GM18505 (cell line): ENCODE measurements around the gene PPP2R2B.

Experiments
- ATAC-seq: cut with Tn5 transposase; IDR thresholded peaks from one replicate; pipeline ENCODE4 v1.9.1; 2021; ENCODE audit not compliant: unreplicated experiment
- POLR2A ChIP-seq: IDR thresholded peaks from 4 replicates; pipeline ENCODE4 v1.6.1; 2011; ENCODE audit warnings: borderline replicate concordance; ENCODE audit not compliant: insufficient read depth, insufficient read length; ENCODE audit errors: extremely low read depth

The PPP2R2B gene

DNA sequence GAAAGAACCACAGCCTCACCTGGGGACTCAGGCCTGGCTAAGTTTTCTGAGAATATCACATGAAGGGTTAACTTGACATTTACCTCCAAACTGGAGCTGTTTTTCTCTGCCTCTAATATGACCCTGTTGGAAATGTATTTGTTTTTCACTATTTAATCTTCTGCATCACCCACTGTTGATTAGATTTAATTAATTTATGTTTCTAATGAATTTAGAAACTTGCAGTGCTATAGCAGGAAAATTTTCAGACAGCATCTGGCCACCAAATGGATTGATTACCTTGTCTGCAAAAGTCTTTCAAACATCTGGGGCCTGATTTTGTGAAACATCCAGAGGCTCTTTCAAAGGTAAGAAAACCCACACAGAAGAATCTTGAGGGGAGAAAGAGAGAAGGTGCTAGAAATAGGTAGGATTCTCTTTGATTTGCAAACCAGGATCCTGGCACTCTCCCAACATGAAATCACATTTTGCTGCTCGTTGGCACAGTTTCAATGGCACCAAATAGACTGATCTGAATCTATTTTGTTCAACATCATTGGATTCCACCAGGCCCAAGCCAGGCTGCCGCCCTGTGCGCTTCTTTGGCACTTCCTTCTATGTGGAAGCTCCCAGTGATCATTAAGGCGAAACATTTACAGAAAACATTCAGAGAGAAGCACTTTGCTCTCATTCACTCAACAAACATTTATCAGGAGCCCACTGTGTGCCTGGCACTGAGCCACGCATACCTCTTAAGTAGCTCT is 157.3 kb downstream of the PPP2R2B start:
- TF ChIP-seq POLR2A = no peak
- no peak for ATAC-seq

DNA sequence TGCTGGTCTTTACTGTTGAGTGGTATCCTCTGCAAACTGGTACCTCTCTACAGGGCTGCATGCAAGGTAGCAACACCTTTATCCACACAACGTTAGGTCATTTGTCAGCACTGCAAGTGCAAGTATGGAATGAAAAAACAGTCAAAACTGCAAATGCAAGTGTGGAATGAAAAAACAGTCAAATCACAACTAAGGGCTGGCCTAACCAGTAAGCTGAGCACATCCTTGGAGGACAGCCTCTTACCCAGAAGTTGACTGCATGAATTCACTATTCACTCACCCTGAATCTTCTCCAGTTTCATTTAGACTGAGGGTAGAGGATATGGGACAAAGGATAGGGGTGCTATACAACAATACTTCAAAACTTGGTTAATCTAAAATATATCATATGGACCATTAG is 158.4 kb downstream of the PPP2R2B start:
- ATAC-seq = no peak
- TF ChIP-seq POLR2A = no peak

DNA sequence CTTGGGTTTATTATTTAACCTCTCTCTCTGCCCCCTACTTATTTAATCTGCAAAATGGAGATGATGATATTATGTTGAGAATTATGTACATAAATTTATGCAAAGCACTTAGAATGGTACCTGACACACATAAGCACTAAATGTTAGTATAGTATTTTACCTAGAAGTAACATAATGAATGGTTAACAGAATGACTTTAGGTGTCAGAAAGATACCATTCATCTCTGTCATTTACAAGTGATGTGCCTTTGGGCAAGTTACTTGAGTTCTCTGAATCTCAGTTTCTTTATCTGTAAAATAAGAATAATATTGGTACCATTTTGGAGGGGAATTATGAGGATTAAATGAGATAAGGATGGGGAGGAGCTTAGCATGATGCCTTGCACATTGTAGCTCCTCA is 159.4 kb downstream of the PPP2R2B start:
- no peak for TF ChIP-seq POLR2A
- ATAC-seq = no peak

DNA sequence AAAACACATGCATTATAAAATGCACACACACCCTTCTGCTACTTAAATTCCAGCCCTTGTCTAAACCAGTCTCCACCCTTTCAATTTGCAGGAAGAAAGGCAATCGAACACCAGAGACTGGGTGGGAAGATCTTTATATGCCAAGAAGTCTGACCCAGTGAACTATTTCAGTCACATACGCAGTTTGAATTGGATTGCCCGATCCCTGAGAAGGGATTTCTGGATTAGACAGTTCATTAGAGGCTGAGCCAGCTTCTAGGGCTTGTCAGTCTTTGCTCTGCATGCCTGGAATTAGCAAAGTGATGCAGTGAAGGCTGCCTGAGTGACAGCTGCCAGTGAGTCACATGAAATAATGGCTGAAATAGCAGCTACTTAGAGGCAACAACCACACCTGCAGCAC is 159.9 kb downstream of the PPP2R2B start:
- ATAC-seq = no peak
- TF ChIP-seq POLR2A = no peak

DNA sequence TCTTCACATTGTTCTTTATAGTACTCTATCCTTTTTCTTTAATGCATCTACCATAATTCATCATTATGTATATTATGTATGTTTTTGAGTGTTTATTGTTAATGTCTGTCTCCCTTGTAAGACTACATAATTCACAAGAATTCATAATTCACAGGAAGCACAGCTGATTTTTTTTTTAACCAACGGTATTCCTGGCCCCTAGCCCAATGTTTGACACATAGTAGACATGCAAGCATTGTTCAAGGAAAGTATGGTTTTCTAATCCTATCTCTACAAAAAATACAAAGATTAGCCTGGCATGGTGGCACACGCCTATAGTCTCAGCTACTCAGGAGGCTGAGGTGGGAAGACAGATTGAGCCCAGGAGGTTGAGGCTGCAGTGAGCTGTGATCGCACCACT is 160.6 kb downstream of the PPP2R2B start:
- ATAC-seq = no peak
- no peak for TF ChIP-seq POLR2A

DNA sequence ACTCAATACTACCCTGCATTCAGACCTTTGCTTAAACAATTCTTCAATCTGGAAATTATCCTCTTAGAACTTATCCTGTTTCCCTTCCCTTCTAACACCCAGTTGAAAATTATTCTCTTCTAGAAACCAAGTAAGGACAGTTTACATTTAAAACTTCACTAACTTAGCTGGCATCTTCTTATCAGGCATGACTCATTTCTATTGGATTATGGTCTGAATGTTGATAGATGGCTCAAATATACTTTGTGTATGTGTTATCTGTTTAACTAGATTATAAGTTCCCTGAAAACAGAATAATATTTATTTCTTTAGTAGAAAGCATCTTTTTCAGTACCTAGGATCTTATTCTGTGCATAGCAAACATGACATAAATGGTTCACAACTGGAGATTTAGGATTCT is 161.9 kb downstream of the PPP2R2B start:
- ATAC-seq = no peak
- TF ChIP-seq POLR2A = no peak

DNA sequence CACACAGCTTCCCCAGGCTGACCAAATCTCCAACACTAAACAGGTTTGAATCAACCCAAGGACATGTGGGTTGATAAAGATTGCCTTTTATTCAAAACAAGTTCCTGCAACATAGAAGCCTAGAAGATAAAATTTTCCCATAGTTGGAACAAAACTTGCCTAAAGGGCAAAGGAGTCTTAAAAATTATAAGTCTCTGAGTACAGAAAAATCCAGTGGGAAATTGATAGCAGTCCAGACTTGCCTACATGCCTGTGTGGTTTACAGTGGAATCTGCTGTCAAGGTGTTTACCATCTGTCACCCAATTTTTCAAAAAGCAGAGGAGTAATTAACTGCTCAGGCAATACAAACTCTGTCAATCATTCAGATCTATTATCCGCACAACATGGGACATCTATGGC is 168.2 kb downstream of the PPP2R2B start:
- no peak for TF ChIP-seq POLR2A
- ATAC-seq = no peak

DNA sequence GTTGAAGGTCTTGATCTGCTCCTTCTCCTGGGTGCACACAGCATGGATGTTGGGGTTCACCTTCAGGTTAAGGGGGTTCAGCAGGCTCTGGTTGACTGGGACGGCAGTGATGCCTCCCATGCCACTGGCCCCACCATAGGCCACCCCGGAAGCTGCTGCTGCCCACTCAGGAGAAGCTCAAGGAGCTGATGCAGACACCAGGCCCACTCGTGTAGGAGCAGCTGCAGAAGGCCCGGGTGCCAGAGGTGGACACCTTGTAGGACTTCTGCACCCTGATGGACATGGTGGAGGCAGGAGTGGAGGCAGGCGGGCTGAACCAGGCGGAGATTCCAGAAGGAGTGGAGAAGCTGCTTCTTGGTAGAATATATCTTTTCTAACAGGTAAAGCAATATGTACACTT is 171.2 kb downstream of the PPP2R2B start:
- ATAC-seq = no peak
- TF ChIP-seq POLR2A = no peak

DNA sequence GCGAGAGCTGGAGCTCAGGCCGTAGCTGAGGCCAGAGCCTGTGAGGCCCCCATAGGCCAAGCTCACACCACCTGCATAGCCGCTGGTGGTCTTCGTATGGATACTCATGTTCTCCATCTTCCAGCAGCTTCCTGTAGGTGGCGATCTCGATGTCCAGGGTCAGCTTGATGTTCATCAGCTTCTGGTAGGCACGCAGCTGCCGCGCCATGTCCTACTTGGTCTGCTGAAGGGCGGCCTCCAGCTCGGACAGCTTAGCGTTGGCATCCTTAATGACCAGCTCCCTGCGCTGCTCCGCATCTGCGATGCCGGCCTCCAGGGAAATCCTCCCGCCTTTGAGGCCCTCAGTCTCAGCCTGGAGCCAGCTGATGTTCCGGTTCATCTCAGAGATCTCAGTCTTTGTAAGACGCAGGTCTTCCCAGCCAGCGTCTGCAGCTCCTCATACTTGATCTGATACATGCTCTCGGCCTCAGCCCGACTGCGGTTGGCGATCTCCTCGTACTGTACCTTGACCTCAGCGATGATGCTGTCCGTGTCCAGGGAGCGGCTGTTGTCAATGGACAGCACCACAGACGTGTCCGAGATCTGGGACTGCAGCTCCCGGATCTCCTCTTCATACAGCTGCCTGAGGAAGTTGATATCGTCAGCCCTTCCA is 172.1 kb downstream of the PPP2R2B start:
- no peak for ATAC-seq
- TF ChIP-seq POLR2A = no peak

DNA sequence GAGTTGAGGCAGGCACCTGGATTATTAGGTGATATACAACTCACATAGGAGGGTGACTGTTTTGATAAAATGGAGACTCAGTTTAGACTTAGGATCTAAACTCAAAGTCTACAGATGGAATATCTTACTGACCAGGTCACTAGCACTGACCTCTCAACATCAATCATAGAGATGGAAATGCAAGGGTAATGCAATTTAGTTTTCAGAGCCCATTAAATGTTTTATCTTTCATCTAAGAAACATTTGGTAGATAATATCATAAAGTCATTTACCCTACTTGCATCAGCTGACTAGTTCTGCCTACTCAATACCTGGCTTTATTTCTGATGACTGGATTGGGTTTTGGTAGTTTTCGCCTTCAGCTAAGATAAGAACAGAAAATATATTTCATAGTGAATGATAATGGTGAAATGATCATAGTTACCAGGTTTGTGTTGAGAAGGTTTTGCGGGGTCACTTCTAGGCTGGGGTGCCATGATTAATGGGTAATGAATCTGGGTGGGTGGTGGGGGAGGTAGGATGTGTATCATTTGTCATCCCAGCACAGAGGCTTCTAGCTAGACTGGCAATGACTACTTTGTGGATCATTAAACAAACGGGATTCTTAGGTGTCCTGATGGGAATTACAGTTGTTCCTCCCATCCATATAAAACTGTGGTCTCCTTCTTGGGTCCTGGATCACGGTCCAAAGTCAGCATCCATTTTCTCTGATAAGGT is 173.4 kb downstream of the PPP2R2B start:
- ATAC-seq = no peak
- TF ChIP-seq POLR2A = no peak

DNA sequence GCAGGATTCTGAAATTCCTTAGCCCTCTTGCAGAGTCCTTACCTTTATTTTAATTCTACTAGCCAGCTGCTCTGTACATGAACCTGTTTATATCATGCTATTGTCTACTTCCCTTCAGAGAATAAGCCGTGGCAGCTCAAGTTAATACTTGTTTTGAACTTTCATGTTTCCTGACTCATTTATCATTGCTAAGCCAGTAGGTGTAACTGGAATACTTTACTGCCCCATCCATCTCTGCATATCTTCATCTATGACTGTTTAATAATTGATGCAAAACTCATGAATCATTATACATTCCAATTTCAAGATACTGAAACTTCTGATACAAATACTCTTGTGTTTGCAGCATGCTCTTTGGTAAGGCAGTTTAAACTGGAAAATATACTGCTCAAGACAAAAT is 174.7 kb downstream of the PPP2R2B start:
- no peak for ATAC-seq
- TF ChIP-seq POLR2A = no peak

DNA sequence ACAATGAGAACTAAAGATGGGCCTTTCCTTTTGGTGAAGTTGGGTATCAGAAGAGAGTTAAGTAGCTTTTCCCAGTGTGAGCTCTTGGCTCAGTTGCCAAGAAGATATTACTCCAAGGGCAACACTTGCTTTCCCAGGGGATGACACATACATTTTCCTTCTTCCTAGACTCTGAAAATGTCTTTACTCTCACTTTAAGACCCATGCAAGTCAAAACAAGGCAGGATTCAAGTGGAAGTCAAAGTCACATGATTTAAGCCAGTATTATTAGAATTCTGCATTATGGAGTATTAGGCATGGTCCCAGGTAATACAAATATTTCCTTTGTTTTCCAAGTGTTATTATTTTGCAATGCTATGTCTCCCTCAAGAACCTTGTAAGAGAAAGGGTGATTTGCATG is 175.1 kb downstream of the PPP2R2B start:
- ATAC-seq = no peak
- no peak for TF ChIP-seq POLR2A

DNA sequence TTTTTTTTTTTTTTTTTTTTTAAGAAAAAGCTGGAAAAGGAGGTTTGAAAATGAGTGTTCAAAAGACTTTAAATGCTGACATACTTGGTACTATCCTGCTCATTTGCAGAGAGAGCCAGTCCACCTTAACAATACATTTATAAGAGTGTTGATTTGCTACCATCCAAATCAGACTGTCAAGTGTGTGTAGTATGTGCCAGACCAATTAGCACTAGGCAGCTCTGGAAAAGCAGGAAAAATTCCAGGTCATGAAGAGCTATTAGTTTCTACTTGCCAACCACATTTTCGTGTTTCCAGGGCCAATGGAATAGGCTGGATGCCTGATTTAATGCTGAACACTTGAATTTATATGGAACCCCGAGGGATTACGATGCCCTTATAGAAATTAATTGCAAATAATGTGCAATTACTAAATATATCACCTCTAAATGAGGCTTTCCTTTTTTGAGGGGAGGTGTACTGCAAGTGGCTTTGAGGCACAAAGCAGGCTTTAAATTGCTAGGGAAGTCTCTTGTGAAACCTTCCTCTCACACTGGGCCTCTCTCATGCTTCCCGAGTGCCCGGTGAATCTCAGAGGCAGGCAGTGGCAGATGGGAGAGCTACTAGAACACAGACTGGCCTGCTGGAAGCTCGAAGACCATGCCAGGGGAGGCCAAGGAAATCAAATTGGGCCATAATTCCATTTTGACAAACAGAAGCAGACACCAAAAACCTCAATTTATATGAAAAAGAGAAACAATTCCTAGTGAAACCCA is 178.7 kb downstream of the PPP2R2B start:
- no peak for ATAC-seq
- no peak for TF ChIP-seq POLR2A
